Pancreas (tissue), 10 donors: ENCODE measurements around the gene TRAF3. TPM values are rescaled to one million over a fixed set of nuclear protein-coding genes. Genes with fewer than 3 reads are reported as not detected.

Experiments
- ATAC-seq, 4 donors: fragments of 200-7000 bp; cut with Tn5 transposase; one replicate each; pipeline versions ENCODE4 v1.8.0 to v1.9.1; 2020; ENCODE audit warnings: mild to moderate bottlenecking in 4 of 4, moderate library complexity in 4 of 4
- DNase-seq, 6 donors: peaks; one replicate each; pipeline ENCODE4 v3.0.0-alpha.2; 2020
- FAIRE-seq: peaks from 2 replicates; lab custom pipeline; 2012; peaks lifted over from hg19 to GRCh38; lab: Jason Lieb, UNC
- H3K27ac ChIP-seq, 4 donors: fragments of 200-600 bp; sonication (generic); 1 replicate in 3 of 4; 2 replicates in 1 of 4; pipeline versions ENCODE4 v1.5.0 to v1.8.0; 2020
- H3K27me3 ChIP-seq, 4 donors: fragments of 200-600 bp; one replicate each; pipeline ENCODE4 v1.8.0; 2021
- H3K36me3 ChIP-seq, 3 donors: fragments of 200-600 bp; sonication (generic) in 1 of 3; one replicate each; pipeline versions ENCODE4 v1.5.0 to v1.8.0; 2020 to 2021
- H3K4me1 ChIP-seq, 3 donors: fragments of 200-600 bp; one replicate each; pipeline ENCODE4 v1.8.0; 2021
- H3K4me3 ChIP-seq, 4 donors: fragments of 200-600 bp; sonication (generic) in 2 of 4; one replicate each; pipeline versions ENCODE4 v1.5.0 to v1.8.0; 2020 to 2021
- H3K9me3 ChIP-seq, 4 donors: fragments of 200-600 bp; one replicate each; pipeline ENCODE4 v1.8.0; 2021
- CTCF ChIP-seq, 4 donors: fragments of 200-600 bp; sonication (generic) in 3 of 4; IDR thresholded peaks; one replicate each; pipeline versions ENCODE4 v1.5.0 to v1.8.0; 2021; ENCODE audit warnings: antibody characterized with exemption in 4 of 4
- WGBS, 2 donors: extraction: QIAGEN DNeasy Blood & Tissue Kit; methylation state at CpG; one replicate each; pipeline ENCODE4 v1.1.7; 2013; 5-methylcytosine and 5-hydroxymethylcytosine counted together
- intact Hi-C, 3 donors: fragments of 100-400 bp; cut with DNase I; formaldehyde crosslinking; loops; one replicate each; pipeline versions ENCODE4 v1.11.1 to v1.14.2; 2022
- polyA plus RNA-seq, 2 donors: library from polyadenylated mRNA; stranded (reverse); fragments of 200-250 nt; gene quantifications; one replicate each; pipeline ENCODE4 v1.2.3, GENCODE V29; 2013
- total RNA-seq, 6 donors: library from RNA; stranded (reverse); fragmentation: NEBNext Ultra II Directional in 4 of 6; extraction: Animal tissue kit (Norgen Biotek cat#: 25700) in 4 of 6; gene quantifications; one replicate each; pipeline versions ENCODE4 v1.2.1 to v1.2.4, GENCODE V29; 2021 to 2023
- donor health status: healthy with polysubstance abuse.
- donor health status: DM: no; HTN: no; CAD: no; lungs with moderate emphysema.
- donor health status: DM: no; HTN: no; CAD: no.
- donor health status: control.
- donor health status: control.
- donor health status: Bipolar disorder and iron deficiency.
- donor health status: DM: yes; HTN: yes; CAD: no.
- donor health status: DM: no; HTN: no; CAD: no.
- donor health status: DM: no; HTN: no; CAD: no.
- donor health status: DM: yes; HTN: yes; CAD: no.

Gene TRAF3
- total and polyA plus RNA-seq, 8 donors, result 3.6 to 14.7 (median 6.1) TPM

DNA sequence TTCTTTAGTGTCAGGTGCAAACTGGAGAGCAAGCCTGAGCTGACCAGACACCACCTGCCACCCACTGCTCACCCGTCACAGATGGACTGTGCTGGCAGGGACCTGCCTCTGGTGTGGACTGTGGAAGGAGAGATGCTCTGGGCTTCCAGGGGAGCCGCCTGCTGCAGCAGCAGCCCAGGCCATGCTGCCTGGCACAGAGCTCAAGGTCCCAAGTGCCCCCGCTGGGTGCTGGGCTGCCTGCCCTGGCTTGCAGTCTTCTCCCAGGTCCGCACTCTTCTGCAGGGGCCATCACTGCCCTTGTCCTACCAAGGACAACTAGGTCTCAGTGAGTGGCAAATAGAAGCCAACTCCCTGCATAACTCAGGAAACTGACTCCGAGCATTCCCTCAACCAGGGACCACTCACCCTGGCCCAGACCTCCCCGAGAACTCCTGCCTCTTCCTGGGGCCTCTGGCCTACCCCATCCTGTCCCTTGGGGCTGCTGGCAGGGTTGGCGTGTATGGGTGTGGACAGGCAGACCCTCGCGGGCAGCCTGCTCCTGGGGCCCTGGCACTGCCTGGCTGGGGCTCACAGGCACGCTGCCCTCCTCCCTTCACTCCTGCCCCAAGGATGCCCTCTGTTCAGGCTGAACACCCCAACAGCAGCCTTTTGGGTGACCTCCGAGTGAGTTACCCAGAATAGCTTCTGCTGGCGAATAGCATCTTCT is 154.5 kb downstream of the TRAF3 start:
- WGBS, 2 donors, result 92 to 94% methylated on average over 12 of the region's 12 CpGs
- ATAC-seq (no peak), DNase-seq (peak in 1 of 6 donors; percentile 54), FAIRE-seq (no peak)
- Histone ChIP-seq H3K27ac (no peak overlapping the region), H3K4me3 (no peak overlapping the region), H3K9me3 (no peaks in the 10 kb centered on the region), H3K4me1 (peaks cover 0 to 14% (median 13%) of the 10 kb centered on the region in 3 donors), H3K27me3 (peaks cover 0 to 4% (median 0%) of the 10 kb centered on the region in 4 donors), H3K36me3 (peaks cover 0 to under 1% (median 0%) of the 10 kb centered on the region in 3 donors)
- no peak for TF ChIP-seq CTCF (IDR thresholded peaks at IDR 0.05)
- intact Hi-C loops, result no loop called here

DNA sequence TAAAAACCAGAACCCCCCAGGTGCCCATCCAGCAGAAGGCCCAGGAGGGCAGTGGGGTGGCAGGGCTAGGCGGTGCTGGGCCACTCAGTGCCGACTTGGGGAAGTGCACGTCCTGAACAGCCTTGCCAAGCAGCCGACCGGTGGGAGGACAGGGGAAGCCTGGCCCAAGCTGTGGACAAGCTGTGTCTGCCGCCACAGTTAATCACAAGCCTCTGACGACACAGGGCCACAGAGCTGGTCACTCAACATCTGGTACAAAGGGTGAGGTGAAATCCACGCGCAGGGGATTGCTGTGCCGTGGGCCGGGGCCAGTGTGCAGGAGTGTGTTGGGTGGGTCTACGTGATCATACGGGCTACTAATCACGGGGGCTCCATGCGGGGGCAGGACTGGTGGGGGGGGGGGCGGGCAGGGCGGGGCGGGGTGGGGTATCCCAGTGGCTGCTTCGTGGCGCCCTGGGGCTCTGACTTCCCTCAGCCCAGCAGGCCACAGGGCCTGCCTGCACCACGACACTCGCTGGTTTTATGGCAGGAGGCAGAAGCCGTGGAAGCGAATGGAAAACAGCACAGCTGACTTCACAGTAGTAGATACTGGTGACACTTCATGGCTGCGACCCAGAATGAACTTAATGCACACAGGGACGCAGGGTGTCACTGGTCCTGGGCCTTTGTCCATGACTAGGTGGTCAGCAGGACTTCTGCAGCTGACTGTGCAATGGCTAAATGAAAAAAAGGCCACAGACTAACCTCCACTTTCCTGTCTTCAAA is 155.4 kb downstream of the TRAF3 start:
- no peak for FAIRE-seq
- no peak for TF ChIP-seq CTCF (IDR thresholded peaks at IDR 0.05)
- no peak for ATAC-seq
- Histone ChIP-seq H3K27ac (no peak overlapping the region), H3K27me3 (peaks cover 0 to 4% (median 0%) of the 10 kb centered on the region in 4 donors), H3K4me1 (peaks cover 0 to 14% (median 13%) of the 10 kb centered on the region in 3 donors), H3K9me3 (no peaks in the 10 kb centered on the region), H3K36me3 (peaks cover 0 to 10% (median 0%) of the 10 kb centered on the region in 3 donors), H3K4me3 (no peak overlapping the region)
- intact Hi-C loops, result no loop called here
- peak in 1 of 6 donors; percentile 59 for DNase-seq
- WGBS, 2 donors, result 88% methylated on average over 21 to 26 of the region's 26 CpGs

GRCh38 chr14:102933618-102934231 is 156.5 kb downstream of the TRAF3 start:
- DNase-seq, result peak in 1 of 6 donors; percentile 55
- Histone ChIP-seq H3K36me3 (peaks cover 0 to 18% (median 0%) of the 10 kb centered on the region in 3 donors), H3K27ac (no peak overlapping the region), H3K4me1 (peaks cover 0 to 14% (median 12%) of the 10 kb centered on the region in 3 donors), H3K9me3 (no peaks in the 10 kb centered on the region), H3K27me3 (peaks cover 0 to 4% (median 0%) of the 10 kb centered on the region in 4 donors), H3K4me3 (no peak overlapping the region)
- 92 to 95% methylated on average over 20 of the region's 20 CpGs for WGBS, 2 donors
- ATAC-seq, result no peak
- TF ChIP-seq CTCF (IDR thresholded peaks at IDR 0.05), result no peak
- no peak for FAIRE-seq
- intact Hi-C loops, result no loop called here

- no peak overlapping the region for H3K4me3 ChIP-seq
- 86 to 97% methylated on average over 4 of the region's 4 CpGs for WGBS, 2 donors
Measured at GRCh38 chr14:102935756-102936155, 158.5 kb downstream of the TRAF3 start.

More at GRCh38 chr14:102935756-102936155, 158.5 kb downstream of the TRAF3 start:
- intact Hi-C loops, result no loop called here
- TF ChIP-seq CTCF (IDR thresholded peaks at IDR 0.05), result no peak
- H3K27me3 ChIP-seq, result no peaks in the 10 kb centered on the region
- no peak overlapping the region for H3K27ac ChIP-seq
- ATAC-seq, result no peak
- FAIRE-seq, result no peak
- no peak for DNase-seq
- no peaks in the 10 kb centered on the region for H3K9me3 ChIP-seq
- no peaks in the 10 kb centered on the region for H3K4me1 ChIP-seq
- H3K36me3 ChIP-seq, result peaks cover 0 to 31% (median 0%) of the 10 kb centered on the region in 3 donors
